Chondrocyte (in vitro differentiated cells): ENCODE measurements around the gene HES5. TPM values are rescaled to one million over a fixed set of nuclear protein-coding genes. Genes with fewer than 3 reads are reported as not detected.

Source experiments
- DNase-seq: peaks from one replicate; pipeline ENCODE4 v3.0.0; 2021; ENCODE audit warnings: mixed read lengths, low spot score
- H3K27ac Mint-ChIP-seq: one replicate; pipeline ENCODE4 v1.8.0; 2021; ENCODE audit warnings: mild to moderate bottlenecking, moderate library complexity, mixed read lengths; ENCODE audit not compliant: unreplicated experiment
- H3K27me3 Mint-ChIP-seq: 2 replicates; pipeline ENCODE4 v1.8.0; 2021; ENCODE audit warnings: low read depth, mixed read lengths
- H3K36me3 Mint-ChIP-seq: 2 replicates; pipeline ENCODE4 v1.8.0; 2021; ENCODE audit warnings: low read depth, mixed read lengths
- H3K4me1 Mint-ChIP-seq: 2 replicates; pipeline ENCODE4 v1.8.0; 2021; ENCODE audit warnings: low read depth, mild to moderate bottlenecking, mixed read lengths
- H3K4me3 Mint-ChIP-seq: one replicate; pipeline ENCODE4 v1.8.0; 2021; ENCODE audit warnings: mild to moderate bottlenecking, moderate library complexity, mixed read lengths; ENCODE audit not compliant: unreplicated experiment
- H3K9me3 Mint-ChIP-seq: 2 replicates; pipeline ENCODE4 v1.8.0; 2021; ENCODE audit warnings: low read depth, mixed read lengths
- CTCF ChIP-seq: fragments of 200-600 bp; sonication (generic); IDR thresholded peaks from 2 replicates; pipeline ENCODE4 v1.5.0; 2021; ENCODE audit warnings: antibody characterized with exemption, mild to moderate bottlenecking, moderate library complexity
- total RNA-seq: library from RNA; stranded (reverse); gene quantifications from 3 replicates; pipeline ENCODE4 v1.2.1, GENCODE V29; 2021

HES5 gene
- total RNA-seq, 1 donor from 2014 or later = not detected

- no peaks in the 10 kb centered on the region for H3K27me3 Mint-ChIP-seq
- no peak overlapping the region for H3K4me3 Mint-ChIP-seq
- H3K27ac Mint-ChIP-seq = no peak overlapping the region
- H3K4me1 Mint-ChIP-seq = peaks cover 6% of the 10 kb centered on the region
- no peaks in the 10 kb centered on the region for H3K9me3 Mint-ChIP-seq
- TF ChIP-seq CTCF = no peak
- no peaks in the 10 kb centered on the region for H3K36me3 Mint-ChIP-seq
- no peak for DNase-seq
Observed at GRCh38 chr1:2543543-2544092, 13.6 kb upstream of the HES5 start.

- no peaks in the 10 kb centered on the region for H3K36me3 Mint-ChIP-seq
- no peak overlapping the region for H3K4me3 Mint-ChIP-seq
- no peak overlapping the region for H3K27ac Mint-ChIP-seq
- no peaks in the 10 kb centered on the region for H3K27me3 Mint-ChIP-seq
- H3K9me3 Mint-ChIP-seq = no peaks in the 10 kb centered on the region
- peaks cover 6% of the 10 kb centered on the region for H3K4me1 Mint-ChIP-seq
- no peak for TF ChIP-seq CTCF
- no peak for DNase-seq
Observed at GRCh38 chr1:2542246-2542915, 12.3 kb upstream of the HES5 start.

GRCh38 chr1:2541619-2542245, 11.7 kb upstream of the HES5 start:
- no peak for TF ChIP-seq CTCF
- Mint-ChIP-seq H3K27ac (no peak overlapping the region), H3K4me1 (peaks cover 1% of the 10 kb centered on the region), H3K27me3 (no peaks in the 10 kb centered on the region), H3K9me3 (no peaks in the 10 kb centered on the region), H3K4me3 (no peak overlapping the region), H3K36me3 (no peaks in the 10 kb centered on the region)
- DNase-seq = no peak

- Mint-ChIP-seq H3K4me1 (no peaks in the 10 kb centered on the region), H3K9me3 (no peaks in the 10 kb centered on the region), H3K4me3 (no peak overlapping the region), H3K36me3 (no peaks in the 10 kb centered on the region), H3K27ac (no peak overlapping the region), H3K27me3 (peaks cover 4% of the 10 kb centered on the region)
- DNase-seq = no peak
- no peak for TF ChIP-seq CTCF
Observed at GRCh38 chr1:2540816-2541492, 10.9 kb upstream of the HES5 start.

- Mint-ChIP-seq H3K36me3 (no peaks in the 10 kb centered on the region), H3K27ac (no peak overlapping the region), H3K9me3 (no peaks in the 10 kb centered on the region), H3K4me3 (no peak overlapping the region), H3K4me1 (peaks cover 7% of the 10 kb centered on the region), H3K27me3 (peaks cover 8% of the 10 kb centered on the region)
- DNase-seq = no peak
- TF ChIP-seq CTCF = peak; percentile 64
Observed at GRCh38 chr1:2539312-2539907, 9.3 kb upstream of the HES5 start.
